ENCODE results near the gene PRKX.
"Not testable (repeated sequence)": the region's sequence is repeated elsewhere in the genome, so short reads cannot be mapped to it uniquely, and the experiment has no call there.

PRKX gene

DNA sequence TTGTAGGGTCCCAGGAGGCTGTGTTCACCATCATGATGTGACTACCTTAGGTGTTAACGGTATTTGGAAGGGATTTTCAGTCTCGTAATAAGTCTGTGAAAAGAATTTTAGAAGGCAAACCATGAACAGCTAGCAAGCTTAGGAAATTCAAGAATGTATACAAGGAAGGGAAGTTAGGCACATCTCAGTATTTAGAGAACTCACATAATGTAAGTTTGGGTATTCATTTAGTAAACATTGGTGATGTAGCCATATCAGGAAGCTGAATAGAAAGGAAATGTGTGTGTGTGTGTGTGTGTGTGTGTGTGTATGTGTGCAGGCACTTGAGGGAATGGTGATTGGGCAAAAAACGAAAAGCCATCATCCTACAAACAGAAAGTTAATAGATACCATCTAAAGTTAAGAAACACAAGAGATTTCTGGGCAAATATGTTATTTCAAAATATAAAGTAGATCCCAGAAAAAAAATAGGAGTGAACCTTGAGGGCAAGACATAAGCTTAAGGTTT is 34.7 kb upstream of the PRKX start:
- Histone ChIP-seq H3K4me2 (ENCODE audit: insufficient read depth, low read length) (no peak overlapping the region), H3K9ac (ENCODE audit: low read depth, low read length) (no peak overlapping the region), H3K36me3 (ENCODE audit: insufficient read depth, low read length) (no peaks in the 10 kb centered on the region), H3K27ac (ENCODE audit: low read length) (no peak overlapping the region), H3K4me3 (ENCODE audit: low read depth in 1 of 2, low read length in 2 of 2) (no peak overlapping the region), H3K4me1 (ENCODE audit: insufficient read depth, low read length) (no peaks in the 10 kb centered on the region), H2AFZ (ENCODE audit: low read depth, low read length) (no peak overlapping the region), H4K20me1 (ENCODE audit: insufficient read depth, low read length) (no peaks in the 10 kb centered on the region), H3K79me2 (ENCODE audit: insufficient read depth, low read length) (no peaks in the 10 kb centered on the region), H3K9me3 (ENCODE audit: insufficient read depth, low read length, severe bottlenecking) (no peaks in the 10 kb centered on the region), H3K27me3 (ENCODE audit: insufficient read depth, low read length, poor library complexity) (no peaks in the 10 kb centered on the region)
- DNase-seq (no peak), ATAC-seq (ENCODE audit: insufficient read depth, low read depth) (no peak)
- TF ChIP-seq EZH2 (IDR thresholded peaks at IDR 0.05; ENCODE audit: borderline replicate concordance, low read depth, low read length, severe bottlenecking) (no peak), CTCF (IDR thresholded peaks at IDR 0.05; ENCODE audit: borderline replicate concordance, extremely low read depth, low read length, poor library complexity, severe bottlenecking) (no peak)

GRCh38 chrX:3743801-3744439 is 30.5 kb upstream of the PRKX start:
- no peaks in the 10 kb centered on the region for H3K36me3 ChIP-seq (ENCODE audit: insufficient read depth, low read length)
- no peak overlapping the region for H2AFZ ChIP-seq (ENCODE audit: low read depth, low read length)
- H3K4me3 ChIP-seq (ENCODE audit: low read depth in 1 of 2, low read length in 2 of 2) = no peak overlapping the region
- H3K9ac ChIP-seq (ENCODE audit: low read depth, low read length) = no peak overlapping the region
- H3K4me2 ChIP-seq (ENCODE audit: insufficient read depth, low read length) = no peak overlapping the region
- H3K27me3 ChIP-seq (ENCODE audit: insufficient read depth, low read length, poor library complexity) = no peaks in the 10 kb centered on the region
- TF ChIP-seq EZH2 (IDR thresholded peaks at IDR 0.05; ENCODE audit: borderline replicate concordance, low read depth, low read length, severe bottlenecking) = no peak
- no peak for TF ChIP-seq CTCF (IDR thresholded peaks at IDR 0.05; ENCODE audit: borderline replicate concordance, extremely low read depth, low read length, poor library complexity, severe bottlenecking)
- H3K79me2 ChIP-seq (ENCODE audit: insufficient read depth, low read length) = no peaks in the 10 kb centered on the region
- H4K20me1 ChIP-seq (ENCODE audit: insufficient read depth, low read length) = no peaks in the 10 kb centered on the region
- no peaks in the 10 kb centered on the region for H3K4me1 ChIP-seq (ENCODE audit: insufficient read depth, low read length)
- no peak overlapping the region for H3K27ac ChIP-seq (ENCODE audit: low read length)
- no peaks in the 10 kb centered on the region for H3K9me3 ChIP-seq (ENCODE audit: insufficient read depth, low read length, severe bottlenecking)
- ATAC-seq (ENCODE audit: insufficient read depth, low read depth) = peak; percentile 67; the same call in 2 of the 3 replicates
- DNase-seq = peak; percentile 10

GRCh38 chrX:3740946-3741345 is 27.5 kb upstream of the PRKX start:
- ATAC-seq (ENCODE audit: insufficient read depth, low read depth); H3K27ac ChIP-seq (ENCODE audit: low read length); H3K9me3 ChIP-seq (ENCODE audit: insufficient read depth, low read length, severe bottlenecking); H3K79me2 ChIP-seq (ENCODE audit: insufficient read depth, low read length); H2AFZ ChIP-seq (ENCODE audit: low read depth, low read length); H3K4me2 ChIP-seq (ENCODE audit: insufficient read depth, low read length); H3K9ac ChIP-seq (ENCODE audit: low read depth, low read length); H3K4me3 ChIP-seq (ENCODE audit: low read depth in 1 of 2, low read length in 2 of 2); H3K27me3 ChIP-seq (ENCODE audit: insufficient read depth, low read length, poor library complexity); H3K4me1 ChIP-seq (ENCODE audit: insufficient read depth, low read length); H4K20me1 ChIP-seq (ENCODE audit: insufficient read depth, low read length); H3K36me3 ChIP-seq (ENCODE audit: insufficient read depth, low read length); DNase-seq: not testable (repeated sequence)

DNA sequence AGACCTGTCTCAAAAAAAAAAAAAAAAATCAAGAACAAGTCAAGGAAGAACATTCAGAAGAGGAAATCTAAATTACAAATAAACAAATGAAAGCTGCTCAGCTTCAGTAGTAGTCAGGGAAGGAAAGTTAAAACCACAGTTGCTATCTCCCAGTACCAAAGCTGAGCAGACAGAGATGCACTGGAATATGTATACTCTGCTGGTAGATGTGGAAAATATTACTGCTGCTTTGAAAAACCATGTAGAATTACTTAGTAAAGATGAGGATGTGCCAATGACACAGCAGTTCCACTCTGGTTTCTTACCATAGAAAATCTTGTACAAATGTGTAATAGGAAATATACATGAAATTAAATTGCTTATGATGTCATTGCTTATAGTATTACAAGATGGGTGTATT is 25.1 kb upstream of the PRKX start:
- Histone ChIP-seq H3K27me3 (ENCODE audit: insufficient read depth, low read length, poor library complexity) (no peaks in the 10 kb centered on the region), H2AFZ (ENCODE audit: low read depth, low read length) (no peak overlapping the region), H3K9ac (ENCODE audit: low read depth, low read length) (no peak overlapping the region), H3K36me3 (ENCODE audit: insufficient read depth, low read length) (no peaks in the 10 kb centered on the region), H3K4me2 (ENCODE audit: insufficient read depth, low read length) (no peak overlapping the region), H3K79me2 (ENCODE audit: insufficient read depth, low read length) (no peaks in the 10 kb centered on the region), H3K4me1 (ENCODE audit: insufficient read depth, low read length) (no peaks in the 10 kb centered on the region), H3K4me3 (ENCODE audit: low read depth in 1 of 2, low read length in 2 of 2) (no peak overlapping the region), H4K20me1 (ENCODE audit: insufficient read depth, low read length) (no peaks in the 10 kb centered on the region), H3K9me3 (ENCODE audit: insufficient read depth, low read length, severe bottlenecking) (no peaks in the 10 kb centered on the region), H3K27ac (ENCODE audit: low read length) (no peak overlapping the region)
- ATAC-seq (ENCODE audit: insufficient read depth, low read depth) (no peak), DNase-seq (no peak)
- no peak for TF ChIP-seq EZH2 (IDR thresholded peaks at IDR 0.05; ENCODE audit: borderline replicate concordance, low read depth, low read length, severe bottlenecking)
- TF ChIP-seq CTCF (IDR thresholded peaks at IDR 0.05; ENCODE audit: borderline replicate concordance, extremely low read depth, low read length, poor library complexity, severe bottlenecking) = no peak

- H3K27me3 ChIP-seq (ENCODE audit: insufficient read depth, low read length, poor library complexity); H3K4me3 ChIP-seq (ENCODE audit: low read depth in 1 of 2, low read length in 2 of 2); H3K9me3 ChIP-seq (ENCODE audit: insufficient read depth, low read length, severe bottlenecking); H3K4me1 ChIP-seq (ENCODE audit: insufficient read depth, low read length); H2AFZ ChIP-seq (ENCODE audit: low read depth, low read length); H3K36me3 ChIP-seq (ENCODE audit: insufficient read depth, low read length); H3K4me2 ChIP-seq (ENCODE audit: insufficient read depth, low read length); DNase-seq; ATAC-seq (ENCODE audit: insufficient read depth, low read depth); H3K27ac ChIP-seq (ENCODE audit: low read length); H4K20me1 ChIP-seq (ENCODE audit: insufficient read depth, low read length); H3K9ac ChIP-seq (ENCODE audit: low read depth, low read length); H3K79me2 ChIP-seq (ENCODE audit: insufficient read depth, low read length): not testable (repeated sequence)
Observed at GRCh38 chrX:3736536-3736935, 23.1 kb upstream of the PRKX start.

- not testable (repeated sequence) for ATAC-seq (ENCODE audit: insufficient read depth, low read depth); H3K27me3 ChIP-seq (ENCODE audit: insufficient read depth, low read length, poor library complexity); H4K20me1 ChIP-seq (ENCODE audit: insufficient read depth, low read length); H3K4me1 ChIP-seq (ENCODE audit: insufficient read depth, low read length); H3K36me3 ChIP-seq (ENCODE audit: insufficient read depth, low read length); H3K9me3 ChIP-seq (ENCODE audit: insufficient read depth, low read length, severe bottlenecking); H3K79me2 ChIP-seq (ENCODE audit: insufficient read depth, low read length); H3K9ac ChIP-seq (ENCODE audit: low read depth, low read length); H3K4me2 ChIP-seq (ENCODE audit: insufficient read depth, low read length); H3K27ac ChIP-seq (ENCODE audit: low read length); DNase-seq; H3K4me3 ChIP-seq (ENCODE audit: low read depth in 1 of 2, low read length in 2 of 2); H2AFZ ChIP-seq (ENCODE audit: low read depth, low read length)
Observed at GRCh38 chrX:3735891-3736290, 22.4 kb upstream of the PRKX start.
